ENCODE data around the gene OGA.

Gene OGA

DNA sequence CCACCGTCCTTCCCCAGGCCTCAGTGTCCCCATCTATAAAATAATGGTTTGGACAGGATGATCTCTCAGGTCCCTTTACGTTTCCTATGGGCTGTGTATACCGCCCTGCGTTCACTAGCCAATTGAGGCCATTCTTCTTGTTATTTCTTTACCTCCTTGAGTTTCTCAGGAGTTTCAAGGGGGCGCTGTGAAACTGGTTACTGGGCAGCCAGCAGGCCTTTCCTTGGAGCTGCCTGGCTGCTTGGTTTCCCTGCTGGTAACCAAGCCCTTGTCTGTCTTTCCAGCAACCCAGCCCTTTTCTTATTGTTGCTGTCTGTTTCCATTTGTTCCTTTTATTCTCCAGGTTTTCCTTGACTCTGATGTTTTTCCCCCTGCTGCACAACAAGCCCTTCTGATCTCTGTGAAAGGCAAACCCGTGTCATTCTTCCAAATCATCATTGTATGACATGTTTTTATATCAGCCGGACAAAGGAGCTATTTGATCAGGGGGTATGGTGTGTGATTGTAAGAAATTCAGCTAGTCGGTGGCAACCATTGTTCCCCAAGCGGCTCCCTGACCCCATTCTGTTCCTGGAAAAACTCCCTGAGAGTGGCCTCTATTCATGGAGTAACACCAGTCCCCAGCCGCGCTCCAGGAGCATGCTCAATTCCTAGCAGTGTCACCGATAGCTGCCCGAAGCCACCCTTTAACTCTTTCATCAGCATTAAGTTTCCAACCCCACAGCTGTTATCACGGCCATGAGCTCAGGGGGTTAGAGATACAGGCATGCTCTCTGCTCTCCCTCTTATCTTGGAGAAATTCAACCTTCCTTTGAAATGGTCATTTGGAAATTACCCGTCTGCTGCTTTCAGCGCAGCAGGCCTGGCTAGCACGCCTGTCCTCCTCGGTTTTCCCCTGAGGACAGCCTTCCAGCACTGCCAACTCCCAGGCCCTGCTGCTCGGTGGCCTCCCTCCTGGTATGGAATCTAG, 68.9 kb downstream of the OGA start:
- no peak for TF ChIP-seq GATA3 (IDR thresholded peaks at IDR 0.05; ENCODE audit: low read depth, low read length)
- TF ChIP-seq GATA2 (IDR thresholded peaks at IDR 0.05; ENCODE audit: low read depth, low read length): no peak

DNA sequence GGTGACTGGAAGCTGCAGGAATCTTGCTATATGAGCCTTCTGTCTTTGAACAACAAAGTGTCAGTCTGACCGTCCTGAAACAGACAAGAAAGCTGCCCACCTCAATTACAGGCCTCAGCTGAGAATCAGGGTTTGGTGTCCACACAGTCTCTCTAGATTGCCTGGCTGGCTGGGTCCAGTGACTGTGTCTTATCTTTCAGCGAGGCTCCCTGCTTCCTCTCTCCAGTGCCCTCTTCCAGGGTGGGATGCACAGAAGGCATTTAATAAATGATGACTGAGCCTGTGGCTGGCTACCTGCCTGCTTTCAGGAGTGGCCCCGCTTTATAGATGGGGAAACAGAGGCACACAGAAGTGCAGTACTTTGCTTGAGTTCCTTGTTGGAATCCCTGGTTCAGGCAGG, 69.7 kb downstream of the OGA start:
- TF ChIP-seq GATA2 (IDR thresholded peaks at IDR 0.05; ENCODE audit: low read depth, low read length) (no peak), GATA3 (IDR thresholded peaks at IDR 0.05; ENCODE audit: low read depth, low read length) (no peak)

DNA sequence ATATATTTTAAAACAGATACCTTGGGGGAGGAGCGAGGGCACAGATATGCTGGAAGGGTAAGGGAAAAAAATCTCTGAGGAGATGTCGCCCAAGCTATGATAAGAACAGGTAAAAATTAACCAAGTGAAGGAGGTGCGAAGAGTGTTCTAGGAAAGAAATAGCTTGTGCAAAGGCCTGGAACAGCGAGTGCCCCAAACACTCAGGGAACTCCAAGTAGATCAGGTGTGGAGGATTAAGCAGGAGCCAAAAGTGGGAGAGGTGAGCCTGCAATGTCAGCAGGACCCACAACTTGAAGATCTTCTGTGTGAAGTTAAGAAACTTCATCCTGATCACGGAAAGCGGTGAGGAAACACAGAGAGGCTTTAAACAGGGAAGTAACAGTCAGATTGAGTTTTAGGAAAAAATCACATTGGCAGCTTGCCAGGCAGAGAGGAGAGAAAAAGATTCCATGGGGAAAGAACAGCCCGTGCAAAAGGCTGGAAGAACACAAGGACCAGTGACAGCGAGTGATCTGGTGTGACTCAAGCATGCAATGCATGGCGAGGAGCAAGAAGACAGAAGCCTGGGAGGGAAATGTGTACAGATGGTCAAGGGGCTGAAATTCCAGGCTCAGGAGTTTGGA, 73.1 kb downstream of the OGA start:
- TF ChIP-seq GATA2 (IDR thresholded peaks at IDR 0.05; ENCODE audit: low read depth, low read length): no peak
- no peak for TF ChIP-seq GATA3 (IDR thresholded peaks at IDR 0.05; ENCODE audit: low read depth, low read length)

DNA sequence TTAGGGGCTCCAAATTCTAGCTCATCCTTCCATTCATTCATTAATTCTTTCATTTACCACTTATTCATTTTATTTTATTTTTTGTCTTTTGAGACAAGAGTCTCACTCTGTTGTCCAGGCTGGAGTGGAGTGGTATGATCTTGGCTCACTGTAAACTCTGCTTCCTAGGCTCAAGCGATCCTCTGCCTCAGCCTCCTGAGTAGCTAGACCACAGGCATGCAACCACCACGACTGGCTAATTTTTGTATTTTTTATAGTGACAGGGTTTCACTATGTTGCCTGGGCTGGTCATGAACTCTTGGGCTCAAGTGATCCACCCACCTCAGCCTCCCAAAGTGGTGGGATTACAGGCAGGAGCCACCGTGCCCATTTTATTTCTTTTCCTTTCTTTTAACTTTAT, 74.0 kb downstream of the OGA start:
- TF ChIP-seq GATA3 (IDR thresholded peaks at IDR 0.05; ENCODE audit: low read depth, low read length) (no peak), GATA2 (IDR thresholded peaks at IDR 0.05; ENCODE audit: low read depth, low read length) (no peak)

DNA sequence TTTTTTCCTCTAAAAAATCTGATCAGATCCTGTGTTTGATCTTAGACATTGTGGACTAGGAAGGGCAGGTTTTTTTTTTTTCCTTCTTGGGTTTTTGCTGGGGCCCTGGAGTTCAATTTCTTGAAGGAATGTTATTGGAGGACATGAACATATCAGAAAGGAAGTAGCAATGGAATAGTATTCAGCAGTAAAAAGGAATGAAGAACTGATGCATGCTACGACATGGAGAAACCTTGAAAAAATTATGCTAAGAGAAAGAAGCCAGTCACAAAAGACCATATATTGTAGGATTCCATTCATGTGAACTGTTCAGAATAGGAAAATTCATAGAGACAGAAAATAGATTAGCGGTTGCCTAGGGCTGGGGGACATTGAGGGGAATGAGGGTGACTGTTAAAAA, 76.3 kb downstream of the OGA start:
- TF ChIP-seq GATA2 (IDR thresholded peaks at IDR 0.05; ENCODE audit: low read depth, low read length) (no peak), GATA3 (IDR thresholded peaks at IDR 0.05; ENCODE audit: low read depth, low read length) (no peak)

DNA sequence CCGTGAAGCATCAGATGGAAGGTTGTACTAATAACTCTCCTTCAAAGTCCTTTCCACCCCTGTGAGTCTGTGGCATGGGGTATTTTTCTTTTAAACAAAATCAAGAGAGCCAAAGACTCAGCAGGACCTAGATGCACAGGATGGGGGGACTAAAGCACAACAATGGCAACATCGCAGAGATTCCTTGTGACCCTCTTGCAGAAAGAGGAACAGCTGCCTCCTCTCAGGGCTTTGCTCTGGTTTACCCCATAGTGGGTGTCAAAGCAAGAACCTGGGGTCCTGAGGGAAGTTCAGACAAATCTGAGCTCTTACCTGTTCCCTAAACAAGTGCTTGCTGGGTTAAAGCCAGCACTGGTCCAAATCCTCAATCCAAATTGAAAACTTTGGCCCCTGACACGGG, 81.6 kb downstream of the OGA start:
- TF ChIP-seq GATA3 (IDR thresholded peaks at IDR 0.05; ENCODE audit: low read depth, low read length) (no peak), GATA2 (IDR thresholded peaks at IDR 0.05; ENCODE audit: low read depth, low read length) (no peak)

Data from SH-SY5Y (cell line).